A549 (cell line): Measurements from ENCODE around the gene SMIM29.

Experiments used
- BHLHE40 ChIP-seq: IDR thresholded peaks from 2 replicates; pipeline ENCODE4 v1.6.1; 2012; ENCODE audit warnings: low read depth, low read length, inconsistent platforms
- CTCF ChIP-seq: fragments of >200 bp; sonication (Bioruptor Twin); formaldehyde crosslinking; IDR thresholded peaks from 3 replicates; pipeline ENCODE4 v1.5.1; 2016
- ELK1 ChIP-seq: fragments of 150-350 bp; IDR thresholded peaks from 2 replicates; pipeline ENCODE4 v1.6.1; 2014; ENCODE audit warnings: low read depth, mild to moderate bottlenecking, low read length
- FOSL2 ChIP-seq, 2 experiments: fragments of 450-650 bp in 1 of 2; fragments of >200 bp in 1 of 2; sonication (Bioruptor Twin) in 1 of 2; formaldehyde crosslinking; IDR thresholded peaks; 2 replicates each; pipeline versions ENCODE4 v1.5.0 to v1.6.1; 2016 to 2020; ENCODE audit warnings: mild to moderate bottlenecking in 1 of 2, moderate library complexity in 1 of 2
- HMGXB4 ChIP-seq: fragments of 250-450 bp; sonication (Bioruptor Pico); IDR thresholded peaks from 2 replicates; pipeline ENCODE4 v1.5.0; 2021; ENCODE audit warnings: mild to moderate bottlenecking, moderate library complexity, borderline replicate concordance
- KDM5A ChIP-seq: fragments of 200-600 bp; sonication (generic); IDR thresholded peaks from 2 replicates; pipeline ENCODE4 v1.6.1; 2016; ENCODE audit warnings: antibody characterized with exemption, mild to moderate bottlenecking
- MAX ChIP-seq: IDR thresholded peaks from 2 replicates; pipeline ENCODE4 v1.6.1; 2012
- NR3C1 ChIP-seq: fragments of >200 bp; sonication (Bioruptor Twin); formaldehyde crosslinking; IDR thresholded peaks from 3 replicates; pipeline ENCODE4 v1.6.1; 2017
- POLR2A ChIP-seq: IDR thresholded peaks from 2 replicates; pipeline ENCODE4 v1.6.1; 2012; ENCODE audit warnings: mild to moderate bottlenecking, low read length
- POLR2AphosphoS2 ChIP-seq: conservative IDR thresholded peaks from 2 replicates; pipeline ENCODE4 v1.6.1; 2012; ENCODE audit warnings: low read length, improper control_type of control experiment, inconsistent platforms
- REST ChIP-seq: fragments of 200-600 bp; sonication (generic); IDR thresholded peaks from 2 replicates; pipeline ENCODE4 v1.6.1; 2016; ENCODE audit warnings: antibody characterized with exemption, mild to moderate bottlenecking, moderate library complexity
- RFX5 ChIP-seq: fragments of 450-650 bp; IDR thresholded peaks from 2 replicates; pipeline ENCODE4 v1.7.1; 2014; ENCODE audit warnings: antibody characterized with exemption, mild to moderate bottlenecking, moderate library complexity
- SREBF2 ChIP-seq: fragments of 450-650 bp; IDR thresholded peaks from 2 replicates; pipeline ENCODE4 v1.6.1; 2014; ENCODE audit warnings: mild to moderate bottlenecking, moderate library complexity
- USF2 ChIP-seq: fragments of 450-650 bp; IDR thresholded peaks from 2 replicates; pipeline ENCODE4 v1.6.1; 2014; ENCODE audit warnings: antibody characterized with exemption

GRCh38 chr6:34288581-34288980, 39.8 kb upstream of the SMIM29 start:
- TF ChIP-seq BHLHE40 (no peak), REST (no peak), CTCF (no peak), RFX5 (no peak), KDM5A (no peak), USF2 (no peak), HMGXB4 (CRISPR knock-in tag) (no peak), SREBF2 (no peak), FOSL2 (IDR thresholded peaks at IDR 0.05) (no peak), FOSL2 (CRISPR knock-in tag; IDR thresholded peaks at IDR 0.05) (no peak), NR3C1 (no peak), POLR2AphosphoS2 (no peak), ELK1 (no peak), POLR2A (no peak), MAX (no peak)
